ENCODE measurements around the gene LRFN3. TPM values are rescaled to one million over a fixed set of nuclear protein-coding genes. Genes with fewer than 3 reads are reported as not detected.
"Not testable (repeated sequence)": the region's sequence is repeated elsewhere in the genome, so short reads cannot be mapped to it uniquely, and the experiment has no call there.

Gene LRFN3
- total RNA-seq, 1 experiment from 2014 or later = 6.5 TPM

DNA sequence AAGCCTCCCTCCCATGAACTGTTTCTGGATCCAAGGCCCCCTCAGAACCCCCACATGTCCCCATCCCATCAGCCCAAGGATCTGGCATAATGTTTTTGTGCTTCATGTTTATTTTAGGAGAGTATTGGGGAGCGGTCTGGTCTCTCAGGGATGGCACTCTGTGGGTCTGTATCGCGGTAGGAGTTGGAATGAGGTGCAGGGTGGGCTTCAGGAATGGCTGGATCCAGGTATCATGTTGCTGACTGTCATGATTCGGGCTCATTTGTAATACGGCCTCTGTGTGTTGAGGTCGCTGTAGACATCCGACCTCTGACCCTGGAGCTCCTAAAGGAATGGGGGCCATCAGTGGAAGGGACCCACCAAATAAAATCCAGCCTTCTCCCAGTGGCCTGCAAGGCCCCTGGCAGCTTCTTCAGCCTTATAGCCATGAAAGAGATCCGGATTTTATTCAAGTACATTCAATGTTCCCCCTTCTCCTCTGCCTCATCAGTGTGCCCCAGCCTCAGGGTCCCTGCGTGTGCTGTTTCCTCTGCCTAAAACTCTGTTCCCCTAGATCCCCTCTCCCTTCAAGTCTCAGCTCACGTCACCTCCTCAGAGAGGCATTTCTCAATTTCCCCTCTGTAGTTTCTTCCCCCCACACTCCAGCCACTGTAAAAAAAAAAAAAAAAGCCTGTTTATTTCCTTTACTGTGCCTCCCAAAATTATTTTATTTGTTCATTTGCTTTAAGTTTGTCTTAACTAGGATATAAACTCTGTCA, 31.7 kb upstream of the LRFN3 start:
- no peak for DNase-seq (ENCODE audit: low spot score)

DNA sequence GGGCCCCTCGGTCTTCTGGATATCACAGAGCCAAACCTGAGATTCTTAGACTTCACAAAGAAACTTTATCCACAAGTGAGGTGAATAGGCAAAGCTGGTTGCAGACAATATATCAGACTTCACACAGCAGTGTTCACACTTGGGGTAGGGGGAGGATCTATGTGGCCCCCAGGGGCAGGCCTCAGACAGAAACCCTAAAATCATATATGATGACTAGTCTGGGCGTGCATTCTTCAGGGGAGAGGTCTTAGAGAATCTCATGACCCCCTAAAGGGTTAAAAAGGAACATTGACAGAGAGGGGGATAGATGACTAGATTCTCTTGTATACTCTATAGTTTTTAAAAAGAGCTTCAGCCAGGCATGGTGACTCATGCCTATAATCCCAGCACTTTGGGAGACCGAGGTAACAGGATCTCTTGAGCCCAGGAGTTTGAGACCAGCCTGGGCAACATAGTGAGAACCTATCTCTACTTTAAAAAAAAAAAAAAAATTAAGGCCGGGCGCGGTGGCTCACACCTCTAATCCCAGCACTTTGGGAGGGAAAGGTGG, 30.9 kb upstream of the LRFN3 start:
- no peak for DNase-seq (ENCODE audit: low spot score)

DNA sequence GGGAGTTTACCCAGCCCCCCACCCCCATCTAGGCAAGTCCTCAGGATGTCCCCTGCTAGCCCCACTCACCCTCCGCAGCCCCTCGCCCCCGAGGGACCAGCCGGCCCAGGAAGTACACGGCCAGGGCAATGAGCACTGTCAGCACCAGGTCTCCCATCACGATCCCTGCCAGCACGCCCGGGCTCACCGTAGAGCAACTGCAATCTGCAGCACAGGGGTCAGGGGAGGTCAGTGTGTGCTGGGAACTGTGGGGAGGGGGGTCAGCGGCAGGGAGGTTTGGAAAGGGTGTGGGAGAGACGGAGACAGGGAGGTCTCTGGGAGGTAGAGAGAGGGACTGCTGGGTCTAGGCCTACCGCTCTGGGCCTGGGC, 28.8 kb upstream of the LRFN3 start:
- no peak for DNase-seq (ENCODE audit: low spot score)

DNA sequence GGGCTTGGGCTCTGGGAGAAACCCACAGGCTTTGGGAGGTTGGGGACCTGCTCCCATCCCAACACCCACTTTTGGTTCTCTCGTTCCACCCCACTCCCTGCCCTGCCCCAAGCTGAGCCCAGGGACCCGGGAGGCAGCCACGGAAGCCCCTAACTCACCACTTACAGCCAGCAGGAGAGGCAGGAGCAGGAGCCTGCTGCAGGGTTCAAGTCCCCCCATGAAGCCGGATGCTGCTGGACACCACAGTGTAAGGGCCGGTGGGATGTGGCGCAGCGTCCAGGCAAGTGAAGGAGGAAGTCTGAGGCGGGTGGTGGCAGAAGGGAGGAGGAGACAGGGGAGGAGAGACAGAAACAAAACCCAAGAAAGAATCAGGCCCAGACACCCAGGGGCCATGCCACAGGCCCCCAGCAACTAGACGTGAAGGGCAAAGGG, 28.1 kb upstream of the LRFN3 start, which contains the start of gene TYROBP:
TSS of gene TYROBP (minus strand) at position 286 of the 432 bp plus-strand sequence. CDS start at position 219, 67 bp downstream.
- DNase-seq (ENCODE audit: low spot score) = no peak

DNA sequence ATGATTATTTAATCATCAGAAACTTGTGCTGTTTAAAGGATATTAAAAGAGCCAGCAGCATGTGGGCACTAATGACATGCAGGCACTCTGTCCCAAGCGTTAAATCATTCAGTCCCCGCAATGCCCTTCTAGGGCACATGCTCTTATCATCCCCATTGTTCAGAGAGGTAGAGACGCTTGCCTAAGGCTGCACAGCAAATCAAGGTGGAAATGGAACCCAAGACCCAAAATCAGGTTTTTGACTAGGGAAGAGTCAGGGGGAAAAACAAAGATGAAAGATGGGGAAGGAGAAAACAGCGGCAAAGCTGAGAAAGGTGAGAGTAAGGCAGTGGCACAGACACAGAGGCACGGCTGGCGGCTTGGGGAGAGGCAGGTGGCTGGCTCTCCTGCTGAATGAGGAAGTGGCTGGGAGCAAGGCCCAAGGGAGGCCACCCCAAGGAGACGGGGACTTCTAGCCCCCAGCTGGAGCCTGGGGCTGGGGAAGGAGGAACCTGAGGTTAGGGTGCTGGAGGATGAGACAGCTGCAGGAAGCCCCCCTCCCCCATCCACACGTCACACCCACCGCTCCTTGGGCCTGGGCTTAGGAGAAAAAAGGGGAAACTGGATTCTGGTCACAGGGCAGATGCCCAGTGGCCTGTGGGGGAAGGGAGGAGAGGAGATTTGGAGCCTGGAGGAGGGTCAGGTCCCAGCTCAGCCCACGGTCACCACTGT, 27.0 kb upstream of the LRFN3 start:
- DNase-seq (ENCODE audit: low spot score) = no peak

DNA sequence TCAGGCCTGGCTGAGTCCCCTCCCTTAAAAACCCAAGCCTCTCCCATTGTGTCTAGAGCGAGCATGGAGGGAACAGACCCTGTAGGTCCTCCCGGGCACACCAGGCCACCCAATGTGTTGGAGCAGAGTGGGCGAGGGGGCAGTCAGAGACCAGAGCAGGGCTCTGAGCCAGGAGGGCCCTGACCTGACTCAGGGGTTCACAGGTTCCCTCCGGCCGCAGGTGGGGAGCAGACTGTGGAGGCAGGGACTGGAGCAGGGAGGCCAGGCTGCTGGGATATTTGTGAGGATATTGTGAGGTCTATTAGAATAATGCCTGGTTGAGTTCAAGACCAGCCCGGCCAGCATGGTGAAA, 26.5 kb upstream of the LRFN3 start:
- DNase-seq (ENCODE audit: low spot score) = no peak

DNA sequence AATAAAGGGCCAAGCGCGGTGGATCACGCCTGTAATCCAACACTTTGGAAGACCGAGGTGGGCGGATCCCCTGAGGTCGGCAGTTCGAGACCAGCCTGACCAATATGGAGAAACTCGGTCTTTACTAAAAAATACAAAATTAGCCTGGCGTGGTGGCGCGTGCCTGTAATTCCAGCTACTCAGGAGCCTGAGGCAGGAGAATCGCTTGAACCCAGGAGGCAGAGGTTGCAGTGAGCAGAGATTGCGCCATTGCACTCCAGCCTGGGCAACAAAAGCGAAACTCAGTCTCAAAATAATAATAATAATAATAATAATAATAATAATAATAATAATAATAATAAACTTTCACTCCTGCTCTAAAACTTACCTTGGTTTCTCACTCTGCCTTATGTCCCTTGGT, 25.8 kb upstream of the LRFN3 start:
- not testable (repeated sequence) for DNase-seq (ENCODE audit: low spot score)

DNA sequence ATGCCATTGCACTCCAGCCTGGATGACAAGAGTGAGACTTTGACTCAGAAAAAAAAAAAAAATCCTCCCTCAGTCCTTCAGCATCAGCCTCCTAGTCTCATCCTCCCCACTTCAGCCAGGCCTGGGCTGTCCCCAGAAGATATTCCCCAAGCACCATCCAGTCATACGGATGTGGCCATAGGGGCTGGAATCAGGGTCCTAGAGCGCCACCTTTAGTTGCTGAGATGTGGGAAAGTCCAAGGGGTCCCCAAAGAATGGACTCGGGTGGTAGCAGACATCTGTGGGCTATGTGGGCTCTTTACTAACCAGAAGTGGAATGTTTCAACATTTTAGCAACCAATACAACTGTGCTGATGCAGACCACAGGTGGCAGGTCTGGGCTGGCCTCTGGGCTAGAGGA, 25.0 kb upstream of the LRFN3 start:
- no peak for DNase-seq (ENCODE audit: low spot score)

DNA sequence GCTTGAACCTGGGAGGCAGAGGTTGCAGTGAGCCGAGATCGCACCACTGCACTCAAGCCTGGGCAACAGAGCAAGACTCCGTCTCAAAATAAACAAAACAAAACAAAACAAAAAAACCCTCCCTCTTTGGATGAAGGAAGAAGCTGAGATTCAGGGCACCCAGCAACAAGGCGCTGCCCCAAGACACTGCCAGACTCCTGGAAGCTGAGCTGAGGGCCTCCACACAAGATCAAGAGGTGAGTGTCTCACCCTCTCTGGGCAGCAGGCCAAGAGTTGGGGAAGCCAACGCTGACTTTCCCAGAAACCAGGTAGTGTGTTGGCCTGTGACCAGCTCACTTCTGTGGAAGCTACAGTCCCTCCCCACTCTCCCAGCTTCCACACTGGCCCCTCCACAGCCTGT, 24.4 kb upstream of the LRFN3 start:
- peak; percentile 60 for DNase-seq (ENCODE audit: low spot score)

DNA sequence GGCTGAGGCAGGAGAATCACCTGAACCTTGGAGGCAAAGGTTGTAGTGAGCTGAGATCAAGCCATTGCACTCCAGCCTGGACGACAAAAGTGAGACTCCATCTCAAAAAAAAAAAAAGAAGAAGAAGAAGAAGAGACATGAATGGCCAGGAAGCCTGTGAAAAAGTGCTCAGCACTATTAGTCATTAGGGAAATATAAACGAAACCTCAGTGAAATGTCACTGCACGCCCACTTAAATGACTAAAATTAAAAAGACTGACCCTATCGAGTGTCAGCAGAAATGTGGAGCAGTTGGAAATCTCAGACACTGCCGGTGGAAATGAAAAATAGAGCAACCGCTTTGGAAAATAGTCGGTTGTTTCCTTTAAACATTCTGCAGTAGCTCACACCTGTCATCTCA, 22.6 kb upstream of the LRFN3 start:
- DNase-seq (ENCODE audit: low spot score) = no peak

DNA sequence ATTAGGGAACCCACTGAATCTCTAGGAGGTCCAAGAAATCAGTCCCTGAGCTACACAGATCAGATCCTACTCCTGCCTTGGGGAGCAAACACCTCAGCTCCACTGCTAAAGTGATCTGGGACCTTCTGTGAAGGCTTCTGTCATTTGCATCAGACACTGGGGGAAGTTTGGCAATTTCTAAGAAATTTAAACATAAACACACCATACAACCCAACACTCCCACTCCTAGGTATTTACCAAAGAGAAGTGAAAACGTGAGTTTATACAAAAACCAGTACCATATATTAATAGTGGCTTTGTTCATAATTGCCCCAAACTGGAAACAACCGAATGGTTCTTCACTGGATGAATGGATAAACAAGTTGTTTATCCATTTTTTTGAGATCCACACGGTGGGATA, 20.7 kb upstream of the LRFN3 start:
- no peak for DNase-seq (ENCODE audit: low spot score)

DNA sequence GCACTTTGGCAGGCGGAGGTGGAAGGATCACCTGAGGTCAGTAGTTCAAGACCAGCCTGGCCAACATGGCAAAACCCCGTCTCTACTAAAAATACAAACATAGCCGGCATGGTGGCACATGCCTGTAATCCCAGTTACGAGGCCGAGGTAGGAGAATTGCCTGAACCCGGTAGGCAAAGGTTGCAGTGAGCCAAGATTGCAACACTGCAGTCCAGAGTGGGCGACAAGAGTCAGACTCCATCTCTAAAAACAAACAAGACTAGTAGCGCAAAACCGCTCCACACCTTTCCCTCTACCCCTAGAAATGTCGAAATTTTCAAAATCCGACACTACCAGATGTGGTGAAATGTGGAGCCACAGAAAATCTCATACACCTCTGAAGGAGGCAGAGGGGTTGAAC, 16.9 kb upstream of the LRFN3 start:
- no peak for DNase-seq (ENCODE audit: low spot score)

DNA sequence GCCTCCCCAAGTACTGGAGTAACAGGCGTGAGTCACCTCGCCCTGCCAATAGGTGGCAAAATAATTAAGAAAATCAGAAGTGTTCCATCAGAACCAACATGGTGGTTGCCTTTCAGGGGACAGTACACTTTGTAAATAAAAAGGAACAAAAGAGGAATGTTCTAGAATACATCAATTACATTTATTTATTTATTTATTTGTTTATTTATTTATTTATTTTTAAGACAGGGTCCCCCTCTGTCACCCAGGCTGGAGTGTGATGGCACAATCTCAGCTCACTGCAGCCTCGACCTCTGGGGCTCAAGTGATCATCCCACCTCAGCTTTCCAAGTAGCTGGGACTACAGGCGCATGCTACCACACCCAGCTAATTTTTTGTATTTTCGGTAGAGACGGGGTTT, 15.2 kb upstream of the LRFN3 start:
- no peak for DNase-seq (ENCODE audit: low spot score)

DNA sequence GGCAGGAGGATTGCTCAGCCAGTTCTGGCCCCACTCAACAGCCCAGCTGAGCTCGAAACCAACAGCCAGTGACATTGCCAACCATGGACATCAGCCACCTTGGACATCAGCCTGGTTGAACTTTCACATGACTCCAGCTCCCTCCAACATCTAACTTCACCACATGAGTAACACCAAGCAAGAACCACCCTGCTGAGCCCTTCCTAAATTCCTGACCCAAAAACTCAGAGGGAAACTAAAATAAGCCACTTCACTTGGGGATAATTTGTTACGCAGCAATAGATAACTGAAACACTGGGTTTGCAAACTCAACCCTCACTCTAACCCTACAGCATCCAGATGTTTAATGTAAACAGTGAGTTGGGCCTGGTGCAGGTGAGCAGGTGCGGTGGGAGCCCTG, 10.7 kb upstream of the LRFN3 start:
- DNase-seq (ENCODE audit: low spot score) = no peak

DNA sequence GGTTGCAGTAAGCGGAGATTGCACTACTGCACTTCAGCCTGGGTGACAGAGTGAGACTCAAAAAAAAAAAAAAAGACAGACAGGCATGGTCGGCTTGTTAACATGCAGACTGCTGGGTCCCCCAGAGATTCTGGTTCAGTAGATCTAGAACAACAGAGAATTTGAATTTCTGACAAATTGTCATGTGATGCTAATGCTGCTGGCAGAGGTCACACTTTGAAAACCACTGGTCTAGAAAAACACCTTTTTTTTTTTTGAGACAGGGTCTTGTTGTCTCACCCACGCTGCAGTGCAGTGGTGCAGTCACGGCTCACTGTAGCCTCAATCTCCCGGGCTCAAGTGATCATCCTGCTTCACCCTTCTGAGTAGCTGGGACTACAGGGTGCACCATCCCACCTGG, 7.7 kb upstream of the LRFN3 start:
- no peak for DNase-seq (ENCODE audit: low spot score)

DNA sequence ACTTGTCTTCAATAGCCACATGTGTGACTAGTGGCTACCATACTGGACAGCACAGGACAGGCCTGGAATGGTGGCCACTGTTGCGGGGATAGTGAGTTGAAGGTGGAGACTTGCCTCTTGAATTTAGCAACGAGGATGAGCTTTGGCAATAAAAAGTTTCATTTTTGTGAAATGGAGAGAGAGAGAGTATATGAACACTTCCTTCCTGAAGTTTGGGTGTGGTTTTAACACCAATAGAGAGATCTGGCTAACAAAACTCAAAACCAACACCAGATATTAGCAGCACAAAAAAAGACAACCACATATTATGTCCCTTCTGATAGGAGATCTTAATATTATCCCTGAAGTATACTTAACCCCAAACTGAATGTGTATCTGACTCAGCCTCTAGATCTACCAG, 6.3 kb upstream of the LRFN3 start:
- DNase-seq (ENCODE audit: low spot score) = no peak

DNA sequence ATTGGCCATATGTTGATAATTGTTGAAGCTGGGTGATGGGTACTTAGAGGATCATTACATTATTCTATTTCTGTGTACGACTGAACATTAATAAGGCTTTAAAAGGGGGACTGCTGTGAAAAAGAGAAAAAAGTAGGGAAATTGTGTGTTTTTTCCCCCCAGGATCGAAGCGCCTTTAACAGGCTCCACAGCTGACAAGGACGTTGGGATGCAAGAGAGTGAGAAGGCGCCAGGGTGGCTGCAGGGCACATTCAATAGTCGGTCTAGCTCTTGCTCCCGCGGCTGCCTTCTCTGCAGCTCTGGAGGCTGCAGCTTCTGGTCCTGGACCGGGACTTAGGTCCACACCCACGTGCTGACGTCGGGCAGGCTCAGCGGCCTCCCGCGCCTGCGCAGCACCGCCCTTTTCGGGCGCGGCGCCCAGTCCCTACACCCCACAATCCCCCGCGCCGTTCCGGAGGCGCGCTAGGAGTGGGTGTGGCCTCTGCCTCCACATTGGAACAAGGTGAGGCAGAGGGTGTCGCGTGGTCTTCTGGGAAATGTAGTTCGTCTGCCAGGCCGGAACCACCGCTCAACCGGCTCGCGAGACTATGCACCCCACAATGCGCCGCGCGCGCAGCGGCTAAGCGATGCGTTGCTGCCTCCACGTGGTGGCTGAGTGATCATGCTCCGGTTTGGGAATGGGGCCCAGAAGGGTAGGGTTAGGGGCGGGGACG, 4.9 kb upstream of the LRFN3 start:
- peak; percentile 100 for DNase-seq (ENCODE audit: low spot score)

DNA sequence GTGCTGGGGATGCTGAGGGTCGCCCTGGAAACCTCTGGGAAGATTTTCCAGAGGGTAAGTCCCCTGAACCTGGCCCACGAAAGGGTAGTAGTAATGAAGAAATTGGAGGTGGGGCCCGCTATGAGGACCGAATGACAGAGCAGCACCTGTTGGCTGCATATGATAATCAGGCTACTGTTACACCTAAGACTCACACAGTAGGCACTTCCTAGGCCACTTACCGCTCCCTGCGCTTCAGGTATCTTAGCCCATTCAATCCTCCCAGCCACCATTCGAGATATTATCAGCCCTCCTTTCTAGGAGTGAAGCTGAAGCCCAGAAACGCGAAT, 4.3 kb upstream of the LRFN3 start:
- DNase-seq (ENCODE audit: low spot score) = no peak

DNA sequence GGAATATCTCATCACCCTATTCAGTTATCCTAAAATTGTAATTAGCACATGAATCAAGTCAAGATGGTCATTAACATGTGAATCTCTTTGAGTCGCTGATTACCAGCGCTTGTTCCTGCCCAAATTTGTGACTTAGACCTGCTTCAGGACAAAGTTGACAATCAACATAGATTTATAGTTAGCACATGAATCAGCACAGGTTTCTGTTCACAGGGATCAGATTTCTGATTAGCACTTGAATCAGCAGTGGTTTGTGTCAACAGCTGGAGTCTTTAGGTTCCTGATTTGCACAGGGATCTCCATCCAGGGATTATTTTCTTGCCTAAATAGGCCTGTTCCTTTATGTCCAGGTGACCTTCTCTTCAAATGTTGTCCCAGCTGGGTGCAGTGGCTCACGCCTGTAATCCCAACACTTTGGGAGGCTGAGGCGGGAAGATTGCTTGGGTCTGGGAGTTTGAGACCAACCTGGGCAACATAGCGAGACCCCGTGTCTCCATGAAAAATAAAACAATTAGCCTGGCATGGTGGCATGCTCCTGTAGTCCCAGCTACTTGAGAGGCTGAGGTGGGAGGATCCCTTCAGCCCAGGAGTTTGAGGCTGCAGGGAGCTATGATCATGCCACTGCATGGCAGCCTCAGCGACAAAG, 3.8 kb upstream of the LRFN3 start:
- DNase-seq (ENCODE audit: low spot score) = no peak

DNA sequence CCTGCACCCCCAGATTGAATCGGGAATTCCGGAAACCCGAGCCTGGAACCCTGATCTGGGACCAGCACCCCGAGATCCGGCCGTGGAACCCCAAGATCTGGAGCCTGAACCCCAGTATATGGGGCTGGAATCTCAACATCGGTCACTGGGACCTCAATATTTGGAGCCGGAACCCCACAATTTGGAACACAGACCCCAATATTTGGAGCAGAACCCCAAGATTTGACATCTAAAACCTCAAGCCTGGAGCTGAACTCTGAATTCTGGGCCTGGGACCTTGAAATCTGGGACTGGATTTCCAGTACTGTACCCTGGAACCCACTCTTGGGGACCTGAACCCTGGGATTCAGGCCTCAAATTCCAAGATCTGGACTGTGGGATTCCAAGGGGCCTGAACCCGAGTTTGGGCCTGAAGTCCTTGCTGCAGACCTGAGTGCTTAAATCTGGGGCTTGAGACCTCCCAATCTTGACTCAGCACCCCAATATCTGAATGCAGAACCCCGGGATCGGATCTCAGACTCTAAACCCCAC, 629 bp downstream of the LRFN3 start:
- DNase-seq (ENCODE audit: low spot score) = no peak

DNA sequence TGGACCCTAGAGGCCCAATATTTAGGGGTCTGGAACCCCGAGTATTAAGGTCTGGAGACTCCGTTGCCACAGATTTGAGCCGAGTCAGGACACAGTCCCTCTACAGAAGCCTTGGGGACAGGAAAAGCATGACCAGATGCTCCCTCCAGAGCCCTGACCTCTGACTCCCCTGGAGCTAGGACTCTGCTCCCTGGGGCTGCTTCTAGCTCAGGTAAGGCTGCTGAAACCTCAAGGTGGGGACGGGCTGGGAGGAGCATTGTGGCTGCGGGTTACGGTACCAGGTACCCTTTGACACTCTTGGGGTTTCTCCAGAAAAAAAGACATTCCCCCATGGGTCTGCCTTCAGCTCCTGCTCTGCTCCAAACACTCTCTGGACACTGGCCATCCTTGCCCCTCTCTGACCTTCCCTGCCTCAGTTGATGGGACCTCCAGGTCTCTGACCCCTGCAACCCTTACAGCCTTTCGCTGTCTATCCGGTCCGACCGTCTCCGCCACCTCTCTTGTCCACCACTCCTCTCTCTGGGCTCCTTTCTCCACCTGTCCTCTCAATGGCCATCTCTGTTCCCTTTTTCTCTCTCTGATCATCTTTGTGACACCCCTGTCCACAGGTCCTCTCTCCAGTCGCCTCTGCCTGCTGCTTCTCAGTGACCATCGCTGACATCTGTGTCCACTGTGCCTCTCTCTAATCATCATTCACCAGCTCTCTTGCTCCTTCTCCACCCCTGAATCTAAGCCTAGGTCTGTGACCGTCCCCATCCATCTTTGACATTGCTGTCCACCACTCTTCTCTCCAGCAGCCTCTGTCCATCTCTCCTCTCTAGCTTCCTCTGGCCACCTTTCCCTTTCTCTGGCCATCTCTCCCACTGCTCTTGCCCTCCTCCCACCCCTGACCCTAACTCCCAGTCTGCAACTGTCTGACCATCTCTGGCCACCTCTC, 1.4 kb downstream of the LRFN3 start:
- no peak for DNase-seq (ENCODE audit: low spot score)
